IMR-90 (cell line): ENCODE data around the gene BAIAP2L1. TPM values are rescaled to one million over a fixed set of nuclear protein-coding genes. Genes with fewer than 3 reads are reported as not detected.

ENCODE experiments used
- ATAC-seq: fragments of 200-7000 bp; cut with Tn5 transposase; 2 replicates; pipeline ENCODE4 v1.9.1; 2020; ENCODE audit warnings: low read depth, mild to moderate bottlenecking, moderate library complexity
- BruUV-seq: library from RNA; stranded (reverse); fragments of 400-500 nt; replicated peaks from 2 replicates; lab custom pipeline; 2021; lab: Mats Ljungman, UMichigan
- CTCF ChIA-PET: fragments of 300-600 bp; formaldehyde crosslinking; extraction: SDS; loops from one replicate; lab custom pipeline; 2021; ENCODE audit warnings: antibody characterized with exemption; lab: Yijun Ruan, JAX
- POLR2A ChIA-PET: fragments of 300-600 bp; sonication (Branson Sonifier 250); formaldehyde crosslinking; loops from one replicate; lab custom pipeline; 2022; ENCODE audit warnings: antibody characterized with exemption; ENCODE audit not compliant: unreplicated experiment; lab: Charles Lee
- DNase-seq: peaks from one replicate; pipeline ENCODE4 v3.0.0; 2013
- H2AFZ ChIP-seq: replicated peaks from 2 replicates; pipeline ENCODE3; 2013; ENCODE audit warnings: low read length, mild to moderate bottlenecking; ENCODE audit not compliant: poor library complexity
- H2AK5ac ChIP-seq: 2 replicates; pipeline ENCODE4 v1.6.1; 2013; ENCODE audit warnings: low read depth, low read length, inconsistent platforms
- H2AK9ac ChIP-seq: replicated peaks from 2 replicates; pipeline ENCODE3; 2013; ENCODE audit warnings: mild to moderate bottlenecking, low read depth, low read length, moderate library complexity; ENCODE audit not compliant: poor library complexity
- H2BK120ac ChIP-seq: 2 replicates; pipeline ENCODE4 v1.6.1; 2013; ENCODE audit warnings: low read depth, low read length, inconsistent platforms
- H2BK15ac ChIP-seq: 3 replicates; pipeline ENCODE4 v1.6.1; 2013; ENCODE audit warnings: low read depth, low read length, inconsistent platforms
- H2BK20ac ChIP-seq: 2 replicates; pipeline ENCODE4 v1.6.1; 2013; ENCODE audit warnings: low read depth, mild to moderate bottlenecking, inconsistent platforms, low read length, moderate library complexity
- H2BK5ac ChIP-seq: 2 replicates; pipeline ENCODE4 v1.6.1; 2013; ENCODE audit warnings: mild to moderate bottlenecking, low read depth, low read length, inconsistent platforms; ENCODE audit not compliant: poor library complexity, severe bottlenecking
- H3K14ac ChIP-seq: replicated peaks from 2 replicates; pipeline ENCODE4 v1.6.1; 2013; ENCODE audit warnings: low read depth, low read length, inconsistent platforms
- H3K18ac ChIP-seq: 2 replicates; pipeline ENCODE4 v1.6.1; 2013; ENCODE audit warnings: low read depth, low read length, control low read depth
- H3K23ac ChIP-seq: 2 replicates; pipeline ENCODE4 v1.6.1; 2013; ENCODE audit warnings: low read depth, low read length, inconsistent platforms
- H3K27ac ChIP-seq: 2 replicates; pipeline ENCODE4 v1.5.1; 2013; ENCODE audit warnings: mild to moderate bottlenecking, control low read depth, low read length; ENCODE audit not compliant: insufficient read depth
- H3K27me3 ChIP-seq: 2 replicates; pipeline ENCODE4 v1.6.1; 2013; ENCODE audit warnings: low read length; ENCODE audit not compliant: control insufficient read depth, insufficient read depth
- H3K36me3 ChIP-seq: 2 replicates; pipeline ENCODE4 v1.6.1; 2013; ENCODE audit warnings: low read length, mixed read lengths; ENCODE audit not compliant: control insufficient read depth, insufficient read depth
- H3K4ac ChIP-seq: 2 replicates; pipeline ENCODE4 v1.6.1; 2013; ENCODE audit warnings: low read depth, low read length, inconsistent platforms
- H3K4me1 ChIP-seq: 2 replicates; pipeline ENCODE4 v1.6.1; 2013; ENCODE audit warnings: low read length, mixed read lengths; ENCODE audit not compliant: control insufficient read depth, insufficient read depth
- H3K4me2 ChIP-seq: 2 replicates; pipeline ENCODE4 v1.6.1; 2013; ENCODE audit warnings: low read depth, mild to moderate bottlenecking, control low read depth, low read length, moderate library complexity
- H3K4me3 ChIP-seq: 2 replicates; pipeline ENCODE4 v1.5.1; 2013; ENCODE audit warnings: low read depth, mild to moderate bottlenecking, control low read depth, low read length, moderate library complexity; ENCODE audit not compliant: insufficient read depth
- H3K56ac ChIP-seq: 2 replicates; pipeline ENCODE4 v1.6.1; 2013; ENCODE audit warnings: low read length, inconsistent platforms; ENCODE audit not compliant: insufficient read depth; ENCODE audit errors: extremely low read depth
- H3K79me1 ChIP-seq, 2 experiments: 2 replicates each; pipeline ENCODE4 v1.6.1; 2013; ENCODE audit warnings: low read length in 2 of 2, inconsistent platforms in 1 of 2, low read depth in 1 of 2
- H3K9ac ChIP-seq: 2 replicates; pipeline ENCODE4 v1.6.1; 2013; ENCODE audit warnings: low read depth, low read length, control low read depth
- H3K9me1 ChIP-seq: 2 replicates; pipeline ENCODE4 v1.6.1; 2013; ENCODE audit warnings: low read length, inconsistent platforms; ENCODE audit not compliant: insufficient read depth
- H3K9me3 ChIP-seq: 2 replicates; pipeline ENCODE4 v1.6.1; 2013; ENCODE audit warnings: low read length; ENCODE audit not compliant: control insufficient read depth, insufficient read depth
- H4K20me1 ChIP-seq: 2 replicates; pipeline ENCODE4 v1.6.1; 2013; ENCODE audit warnings: low read length, inconsistent platforms; ENCODE audit not compliant: insufficient read depth
- H4K5ac ChIP-seq: 2 replicates; pipeline ENCODE4 v1.6.1; 2013; ENCODE audit warnings: mild to moderate bottlenecking, low read depth, low read length, control low read depth
- H4K8ac ChIP-seq, 2 experiments: 2 replicates each; pipeline ENCODE4 v1.6.1; 2013; ENCODE audit warnings: low read depth in 2 of 2, low read length in 2 of 2, control low read depth in 1 of 2, inconsistent platforms in 1 of 2
- H4K91ac ChIP-seq: 2 replicates; pipeline ENCODE4 v1.6.1; 2013; ENCODE audit warnings: low read depth, low read length, inconsistent platforms; ENCODE audit not compliant: insufficient read depth
- BHLHE40 ChIP-seq: fragments of 150-350 bp; IDR thresholded peaks from 2 replicates; pipeline ENCODE4 v1.6.1; 2016; ENCODE audit warnings: mild to moderate bottlenecking, low read depth, low read length
- CEBPB ChIP-seq: IDR thresholded peaks from 2 replicates; pipeline ENCODE4 v1.6.1; 2012; ENCODE audit warnings: low read depth, low read length, improper control_type of control experiment
- CHD1 ChIP-seq: IDR thresholded peaks from 2 replicates; pipeline ENCODE4 v1.6.1; 2012; ENCODE audit warnings: low read depth, low read length, improper control_type of control experiment
- CTCF ChIP-seq: conservative IDR thresholded peaks from 2 replicates; pipeline ENCODE4 v1.5.1; 2012; ENCODE audit warnings: mild to moderate bottlenecking, low read depth, low read length, improper control_type of control experiment
- ELK1 ChIP-seq: fragments of 150-350 bp; IDR thresholded peaks from 2 replicates; pipeline ENCODE4 v1.6.1; 2016; ENCODE audit warnings: low read depth, mild to moderate bottlenecking, low read length, moderate library complexity, borderline replicate concordance
- NFE2L2 ChIP-seq: fragments of 150-350 bp; IDR thresholded peaks from 2 replicates; pipeline ENCODE4 v1.6.1; 2016; ENCODE audit warnings: low read depth, mild to moderate bottlenecking, low read length
- WGBS, 2 experiments: methylation state at CpG; one replicate each; pipeline versions ENCODE4 v1.1.5 to v1.1.7; 2013; ENCODE audit warnings: missing lambda C conversion rate in 2 of 2; ENCODE audit not compliant: insufficient read length in 1 of 2; ENCODE audit errors: extremely low coverage in 2 of 2; 5-methylcytosine and 5-hydroxymethylcytosine counted together
- dilution Hi-C: fragments of 300-500 bp; cut with HindIII; formaldehyde crosslinking; loops from one replicate; pipeline ENCODE4 v1.14.3; 2018; ENCODE audit warnings: low sequenced_read_pairs; ENCODE audit not compliant: unreplicated experiment
- in situ Hi-C: fragments of 300-500 bp; cut with MboI; formaldehyde crosslinking; loops from 3 replicates; pipeline ENCODE4 v1.14.3; 2019; ENCODE audit warnings: low sequenced_read_pairs, inconsistent platforms, mixed read lengths
- intact Hi-C: fragments of 100-400 bp; cut with micrococcal nuclease; formaldehyde crosslinking; loops from 2 replicates; pipeline ENCODE4 v1.10.0; 2022
- polyA plus RNA-seq, 3 experiments: library from polyadenylated mRNA; depleted of rRNA; stranded (reverse); fragments of >200 nt; gene quantifications; 2 replicates each; pipeline ENCODE4 v1.2.3, GENCODE V29; 2012; ENCODE audit warnings: low replicate concordance in 1 of 3
- total RNA-seq: library from RNA; depleted of rRNA; stranded (reverse); fragments of >200 nt; gene quantifications from 2 replicates; pipeline ENCODE4 v1.2.3, GENCODE V29; 2012

BAIAP2L1 gene
- total and polyA plus RNA-seq, 2 of the 4 experiments (the other 2 are of a cell fraction) = 2.2 to 6.0 TPM

- peak overlapping the region; percentile 88; the same call in 1 of the 2 replicates for H4K91ac ChIP-seq
- H3K14ac ChIP-seq = no peak overlapping the region
- dilution Hi-C loops = no loop called here
- DNase-seq (peak; percentile 43), ATAC-seq (no peak)
- in situ Hi-C loops = no loop called here
- WGBS, 2 experiments = no CpG with 5 or more reads among the region's 7 CpGs
- H2BK15ac ChIP-seq = peak overlapping the region; percentile 91; the same call in 1 of the 3 replicates
- peak overlapping the region; percentile 70; the same call in 1 of the 2 replicates for H3K56ac ChIP-seq
- no peaks in the 10 kb centered on the region for H3K9me3 ChIP-seq
- peak overlapping the region; percentile 86 for H2BK120ac ChIP-seq
- peak overlapping the region; percentile 95 for H3K4me3 ChIP-seq
- H3K23ac ChIP-seq = peak overlapping the region; percentile 95
- H3K27me3 ChIP-seq = no peaks in the 10 kb centered on the region
- H3K4me1 ChIP-seq = peaks cover 9% of the 10 kb centered on the region
- H2BK20ac ChIP-seq = peak overlapping the region; percentile 93; the same call in 1 of the 2 replicates
- no peaks in the 10 kb centered on the region for H4K20me1 ChIP-seq
- H3K18ac ChIP-seq = peak overlapping the region; percentile 98; the same call in 1 of the 2 replicates
- ChIA-PET POLR2A (interaction anchor here (0.6 kb wide), 1 partner anchor 107 kb away, joined by 3 read pairs; no protein-coding TSS in a partner anchor), CTCF (no interaction called here)
- peak overlapping the region; percentile 88 for H3K9ac ChIP-seq
- no peaks in the 10 kb centered on the region; the same call in 1 of the 2 replicates for H3K9me1 ChIP-seq
- H3K36me3 ChIP-seq = no peaks in the 10 kb centered on the region
- peaks cover 6 to 32% of the 10 kb centered on the region in 2 experiments; a peak in 2 of 4 replicates for H3K79me1 ChIP-seq
- peak overlapping the region; percentile 82 for H2BK5ac ChIP-seq
- H3K27ac ChIP-seq = peak overlapping the region; percentile 92; the same call in 1 of the 2 replicates
- peak overlapping the region; percentile 98 for H3K4me2 ChIP-seq
- intact Hi-C loops = loop anchor here (1.0 to 5.0 kb wide), 2 partner anchors 87 to 105 kb away; no protein-coding TSS in a partner anchor
- H4K5ac ChIP-seq = no peak overlapping the region; the same call in 1 of the 2 replicates
- no TSS peak for BruUV-seq
- no peak overlapping the region for H2AFZ ChIP-seq
- H4K8ac ChIP-seq = peak overlapping the region; percentile 86 to 88; a peak in 3 of 4 replicates
- H3K4ac ChIP-seq = peak overlapping the region; percentile 94; the same call in 1 of the 2 replicates
- no peak overlapping the region for H2AK9ac ChIP-seq
- H2AK5ac ChIP-seq = no peak overlapping the region; the same call in 1 of the 2 replicates
- TF ChIP-seq BHLHE40 (no peak), ELK1 (no peak), CTCF (no peak), NFE2L2 (no peak), CHD1 (no peak), CEBPB (no peak)
Observed at GRCh38 chr7:98399462-98399861, 1.4 kb downstream of the BAIAP2L1 start.
